PC-9 (cell line): Measurements from ENCODE around the gene SPAG17. TPM values are rescaled to one million over a fixed set of nuclear protein-coding genes. Genes with fewer than 3 reads are reported as not detected.

Source experiments
- BruUV-seq: library from RNA; stranded (reverse); fragments of 400-500 nt; replicated peaks from 2 replicates; lab custom pipeline; 2021; lab: Mats Ljungman, UMichigan
- CTCF ChIA-PET: fragments of 300-600 bp; sonication (Branson Sonifier 250); formaldehyde crosslinking; loops from one replicate; lab custom pipeline; 2022; ENCODE audit warnings: antibody characterized with exemption; lab: Charles Lee
- POLR2A ChIA-PET: fragments of 300-600 bp; sonication (Branson Sonifier 250); formaldehyde crosslinking; loops from one replicate; lab custom pipeline; 2022; ENCODE audit warnings: antibody characterized with exemption; ENCODE audit not compliant: unreplicated experiment; lab: Charles Lee
- DNase-seq, 2 experiments: peaks; one replicate each; pipeline versions ENCODE4 v3.0.0 to v3.0.0-alpha.2; 2015 to 2022; ENCODE audit warnings: mixed read lengths in 1 of 2
- H2AFZ ChIP-seq: fragments of 200-600 bp; sonication (generic); 2 replicates; pipeline ENCODE4 v1.8.1; 2017; ENCODE audit warnings: antibody characterized with exemption
- H3F3A ChIP-seq: fragments of 200-600 bp; sonication (generic); 2 replicates; pipeline ENCODE4 v1.8.1; 2017; ENCODE audit warnings: antibody characterized with exemption, mild to moderate bottlenecking, low read depth; ENCODE audit not compliant: insufficient read depth
- H3K27ac ChIP-seq: fragments of 200-600 bp; sonication (generic); 2 replicates; pipeline ENCODE4 v1.6.1; 2016; ENCODE audit warnings: mixed run types
- H3K27me3 ChIP-seq: fragments of 200-600 bp; sonication (generic); 2 replicates; pipeline ENCODE4 v1.6.1; 2016; ENCODE audit warnings: low read depth, mixed run types; ENCODE audit not compliant: insufficient read depth
- H3K36me3 ChIP-seq: fragments of 200-600 bp; sonication (generic); 2 replicates; pipeline ENCODE4 v1.6.1; 2016; ENCODE audit warnings: low read depth, mixed run types
- H3K4me1 ChIP-seq: fragments of 200-600 bp; sonication (generic); replicated peaks from 2 replicates; pipeline ENCODE4 v1.6.1; 2016; ENCODE audit warnings: mixed run types; ENCODE audit not compliant: insufficient read depth
- H3K4me2 ChIP-seq: fragments of 200-600 bp; sonication (generic); 2 replicates; pipeline ENCODE4 v1.6.1; 2017; ENCODE audit warnings: mixed run types
- H3K4me3 ChIP-seq: fragments of 200-600 bp; sonication (generic); 2 replicates; pipeline ENCODE4 v1.6.1; 2016; ENCODE audit warnings: mixed run types
- H3K79me2 ChIP-seq: fragments of 200-600 bp; sonication (generic); 2 replicates; pipeline ENCODE4 v1.6.1; 2017; ENCODE audit warnings: low read depth, mixed run types
- H3K9me2 ChIP-seq: fragments of 200-600 bp; sonication (generic); 2 replicates; pipeline ENCODE4 v1.8.1; 2017; ENCODE audit warnings: mild to moderate bottlenecking; ENCODE audit not compliant: insufficient read depth
- H3K9me3 ChIP-seq: fragments of 200-600 bp; sonication (generic); 2 replicates; pipeline ENCODE4 v1.8.1; 2016; ENCODE audit warnings: low read depth; ENCODE audit not compliant: insufficient read depth
- H4K20me1 ChIP-seq: fragments of 200-600 bp; sonication (generic); 2 replicates; pipeline ENCODE4 v1.8.1; 2017; ENCODE audit not compliant: insufficient read depth
- EZH2 ChIP-seq: fragments of 200-600 bp; sonication (generic); IDR thresholded peaks from 2 replicates; pipeline ENCODE4 v1.8.0; 2017; ENCODE audit warnings: antibody characterized with exemption, low read depth
- intact Hi-C: fragments of 100-400 bp; cut with micrococcal nuclease; formaldehyde crosslinking; loops from one replicate; pipeline ENCODE4 v1.10.0; 2022; ENCODE audit not compliant: unreplicated experiment
- total RNA-seq: library from RNA; stranded (reverse); gene quantifications from 2 replicates; pipeline ENCODE4 v1.2.3, GENCODE V29; 2021
- TF ChIP-seq, protein P1 (sequence below): fragments of 200-600 bp; sonication (generic); conservative IDR thresholded peaks from 2 replicates; pipeline ENCODE4 v1.6.1; 2017; ENCODE audit warnings: mixed run types, antibody characterized with exemption, mild to moderate bottlenecking, moderate library complexity

The SPAG17 gene
- total RNA-seq, 1 experiment from 2014 or later, result not detected

- Histone ChIP-seq H3K9me3 (no peaks in the 10 kb centered on the region), H3K4me3 (no peak overlapping the region), H3F3A (no peaks in the 10 kb centered on the region), H3K27me3 (peaks cover 5% of the 10 kb centered on the region; the same call in 1 of the 2 replicates), H3K27ac (no peak overlapping the region), H4K20me1 (no peaks in the 10 kb centered on the region), H3K79me2 (no peaks in the 10 kb centered on the region), H2AFZ (no peak overlapping the region), H3K4me1 (no peaks in the 10 kb centered on the region), H3K9me2 (0 out of 2 replicates have a peak, but pooled peaks cover 4% of the 10 kb centered on the region), H3K4me2 (no peak overlapping the region), H3K36me3 (no peaks in the 10 kb centered on the region)
- ChIA-PET POLR2A (no interaction called here), CTCF (no interaction called here)
- intact Hi-C loops, result no loop called here
- TF ChIP-seq EZH2, result no peak
- TF ChIP-seq, protein P1, sequence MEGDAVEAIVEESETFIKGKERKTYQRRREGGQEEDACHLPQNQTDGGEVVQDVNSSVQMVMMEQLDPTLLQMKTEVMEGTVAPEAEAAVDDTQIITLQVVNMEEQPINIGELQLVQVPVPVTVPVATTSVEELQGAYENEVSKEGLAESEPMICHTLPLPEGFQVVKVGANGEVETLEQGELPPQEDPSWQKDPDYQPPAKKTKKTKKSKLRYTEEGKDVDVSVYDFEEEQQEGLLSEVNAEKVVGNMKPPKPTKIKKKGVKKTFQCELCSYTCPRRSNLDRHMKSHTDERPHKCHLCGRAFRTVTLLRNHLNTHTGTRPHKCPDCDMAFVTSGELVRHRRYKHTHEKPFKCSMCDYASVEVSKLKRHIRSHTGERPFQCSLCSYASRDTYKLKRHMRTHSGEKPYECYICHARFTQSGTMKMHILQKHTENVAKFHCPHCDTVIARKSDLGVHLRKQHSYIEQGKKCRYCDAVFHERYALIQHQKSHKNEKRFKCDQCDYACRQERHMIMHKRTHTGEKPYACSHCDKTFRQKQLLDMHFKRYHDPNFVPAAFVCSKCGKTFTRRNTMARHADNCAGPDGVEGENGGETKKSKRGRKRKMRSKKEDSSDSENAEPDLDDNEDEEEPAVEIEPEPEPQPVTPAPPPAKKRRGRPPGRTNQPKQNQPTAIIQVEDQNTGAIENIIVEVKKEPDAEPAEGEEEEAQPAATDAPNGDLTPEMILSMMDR, result no peak
- BruUV-seq, result no TSS peak
- DNase-seq, result no peak
Measured at GRCh38 chr1:118186026-118186425, 998 bp upstream of the SPAG17 start.

GRCh38 chr1:118184739-118185083 lies 317 bp downstream of the SPAG17 start:
- H3K4me2 ChIP-seq, result peak overlapping the region; percentile 30; the same call in 1 of the 2 replicates
- DNase-seq, result no peak
- H3K27ac ChIP-seq, result no peak overlapping the region
- CTCF ChIA-PET, result no interaction called here
- peaks cover 5% of the 10 kb centered on the region; the same call in 1 of the 2 replicates for H3K27me3 ChIP-seq
- no peaks in the 10 kb centered on the region for H3K4me1 ChIP-seq
- intact Hi-C loops, result no loop called here
- H4K20me1 ChIP-seq, result no peaks in the 10 kb centered on the region
- TF ChIP-seq EZH2, result no peak
- no peaks in the 10 kb centered on the region for H3K9me3 ChIP-seq
- no peaks in the 10 kb centered on the region for H3K79me2 ChIP-seq
- BruUV-seq, result no TSS peak
- H2AFZ ChIP-seq, result peak overlapping the region; percentile 50
- POLR2A ChIA-PET, result no interaction called here
- no peaks in the 10 kb centered on the region for H3K36me3 ChIP-seq
- H3F3A ChIP-seq, result no peaks in the 10 kb centered on the region
- H3K9me2 ChIP-seq, result no peaks in the 10 kb centered on the region
- H3K4me3 ChIP-seq, result no peak overlapping the region

- H3K4me1 ChIP-seq, result no peaks in the 10 kb centered on the region
- H3F3A ChIP-seq, result no peaks in the 10 kb centered on the region
- POLR2A ChIA-PET, result no interaction called here
- CTCF ChIA-PET, result no interaction called here
- no peaks in the 10 kb centered on the region for H3K36me3 ChIP-seq
- no peak for TF ChIP-seq EZH2
- TF ChIP-seq, protein P1, result no peak
- no TSS peak for BruUV-seq
- no peaks in the 10 kb centered on the region for H3K9me2 ChIP-seq
- no peak overlapping the region for H3K4me3 ChIP-seq
- no peak overlapping the region for H3K4me2 ChIP-seq
- H4K20me1 ChIP-seq, result no peaks in the 10 kb centered on the region
- H3K9me3 ChIP-seq, result no peaks in the 10 kb centered on the region
- H2AFZ ChIP-seq, result no peak overlapping the region
- no peak for DNase-seq
- intact Hi-C loops, result no loop called here
- H3K27me3 ChIP-seq, result peaks cover 5% of the 10 kb centered on the region; the same call in 1 of the 2 replicates
- H3K79me2 ChIP-seq, result no peaks in the 10 kb centered on the region
- no peak overlapping the region for H3K27ac ChIP-seq
Measured at GRCh38 chr1:118183586-118183985, 1.4 kb downstream of the SPAG17 start.

DNA sequence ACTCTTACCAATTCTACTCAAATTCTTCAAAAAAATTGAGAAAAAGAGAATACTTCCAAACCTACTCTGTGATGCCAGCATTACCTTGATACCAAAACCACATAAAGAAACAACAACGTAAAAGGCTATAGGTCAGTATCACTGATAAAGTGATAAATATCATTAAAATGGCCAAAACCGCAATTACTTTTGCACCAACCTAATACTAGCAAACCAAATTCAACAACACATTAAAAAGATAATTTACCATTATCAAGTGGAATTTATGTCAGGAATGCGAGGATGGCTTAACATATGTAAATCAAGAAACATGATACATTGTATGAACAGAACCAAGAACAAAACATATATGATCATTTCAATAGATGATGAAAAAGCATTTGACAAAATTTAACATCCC lies 7.0 kb downstream of the SPAG17 start:
- H3K36me3 ChIP-seq, result no peaks in the 10 kb centered on the region
- no peaks in the 10 kb centered on the region for H4K20me1 ChIP-seq
- BruUV-seq, result no TSS peak
- intact Hi-C loops, result no loop called here
- TF ChIP-seq EZH2, result no peak
- TF ChIP-seq, protein P1, result no peak
- H3F3A ChIP-seq, result no peaks in the 10 kb centered on the region
- H3K27ac ChIP-seq, result no peak overlapping the region
- ChIA-PET POLR2A (no interaction called here), CTCF (no interaction called here)
- H3K4me1 ChIP-seq, result no peaks in the 10 kb centered on the region
- H3K27me3 ChIP-seq, result no peaks in the 10 kb centered on the region
- no peak overlapping the region for H2AFZ ChIP-seq
- no peak for DNase-seq
- H3K9me2 ChIP-seq, result no peaks in the 10 kb centered on the region
- H3K79me2 ChIP-seq, result no peaks in the 10 kb centered on the region
- no peak overlapping the region for H3K4me2 ChIP-seq
- no peak overlapping the region for H3K4me3 ChIP-seq
- no peaks in the 10 kb centered on the region for H3K9me3 ChIP-seq
